Stimulated activated CD4-positive, alpha-beta T cell treated with anti-CD3 and anti-CD28 coated beads, TNF-alpha, amount 100 ng/mL, for 24 hours (primary cell): ENCODE measurements around the gene NIBAN1.
"Not testable (repeated sequence)": the region's sequence is repeated elsewhere in the genome, so short reads cannot be mapped to it uniquely, and the experiment has no call there.

Experiments used
- DNase-seq, 3 experiments: peaks; one replicate each; pipeline ENCODE4 v3.0.0-alpha.2; 2020; ENCODE audit warnings: low read depth in 3 of 3

NIBAN1 gene

DNA sequence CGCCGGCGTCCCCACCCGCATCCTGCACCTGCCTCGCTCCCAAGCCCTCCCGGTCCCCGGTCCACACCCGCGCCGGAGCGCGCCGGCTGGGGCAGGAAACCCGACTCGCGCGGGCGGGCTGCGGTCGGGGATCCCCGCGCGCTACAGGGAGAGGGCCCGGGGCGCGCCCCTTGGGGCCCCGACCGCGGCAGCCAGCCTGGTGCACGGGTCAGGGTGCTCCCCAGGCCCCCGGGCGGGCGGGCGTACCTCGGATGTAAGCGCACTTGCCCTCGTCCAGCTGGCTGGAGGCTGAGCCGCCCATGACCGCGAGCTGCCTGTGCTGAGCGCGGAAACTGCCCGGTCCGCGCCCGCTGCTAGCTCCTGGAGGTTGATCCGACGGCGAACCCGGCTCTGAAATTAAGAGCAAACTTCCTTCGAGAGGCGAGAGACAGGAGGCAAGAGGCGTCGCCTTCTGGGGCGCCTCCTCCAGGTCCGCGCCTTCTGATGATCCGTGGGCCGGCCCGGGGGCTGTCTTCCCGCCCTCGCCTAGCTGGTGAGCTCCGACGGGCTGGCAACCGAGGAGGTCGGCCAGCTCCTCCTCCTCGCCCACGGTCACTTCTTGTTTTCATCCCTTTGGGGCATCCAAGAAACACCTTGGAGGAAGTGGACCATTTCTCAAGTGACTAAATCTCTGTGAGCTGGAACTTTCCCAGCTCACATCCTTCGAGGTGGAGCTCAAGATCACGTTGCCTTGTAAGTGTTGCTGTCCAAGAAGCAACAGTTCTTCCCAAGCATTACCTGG is at the start of gene NIBAN1:
NIBAN1 (minus strand) TSS at position 453 of the 781 bp plus-strand sequence; CDS start at position 301, 152 bp downstream.
- DNase-seq = peak; percentile 36 to 62 (median 38)

DNA sequence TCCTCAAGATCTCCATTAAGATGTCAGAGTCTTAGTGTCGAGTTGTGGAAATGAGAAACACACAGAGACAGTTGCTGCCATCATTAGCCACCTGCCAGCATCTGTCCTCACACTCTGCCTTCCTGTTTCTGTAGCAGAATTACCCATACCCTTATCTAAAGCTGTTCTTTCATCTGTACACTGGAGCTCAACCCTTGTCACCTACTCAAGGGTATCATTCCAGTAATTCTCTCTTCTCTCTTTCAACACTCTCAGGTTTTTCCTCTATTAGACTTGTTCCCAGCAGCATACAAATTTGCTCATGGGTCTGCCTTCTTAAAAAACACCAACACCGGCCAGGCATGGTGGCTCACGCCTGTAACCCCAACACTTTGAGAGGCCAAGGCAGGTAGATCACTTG is 43.7 kb upstream of the NIBAN1 start:
- no peak for DNase-seq

DNA sequence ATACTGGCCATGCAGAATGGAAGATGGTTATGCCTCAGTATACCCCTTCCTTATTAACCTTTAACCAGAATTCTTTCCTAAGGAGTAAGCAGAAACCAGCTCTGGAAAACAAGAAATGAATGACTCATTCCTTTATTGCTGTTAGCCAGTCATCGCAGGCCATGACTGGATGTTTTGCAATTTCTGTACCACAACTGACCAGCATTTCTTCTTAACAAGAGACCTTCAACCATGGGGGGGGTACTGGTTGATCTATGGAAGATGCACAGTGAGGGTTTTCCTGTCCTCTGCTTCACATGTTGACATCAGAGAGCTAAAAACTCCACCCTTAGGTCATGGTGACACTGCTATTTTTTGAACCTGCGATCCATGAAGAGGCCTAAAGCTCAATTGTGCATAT is 43.0 kb upstream of the NIBAN1 start:
- DNase-seq = no peak

DNA sequence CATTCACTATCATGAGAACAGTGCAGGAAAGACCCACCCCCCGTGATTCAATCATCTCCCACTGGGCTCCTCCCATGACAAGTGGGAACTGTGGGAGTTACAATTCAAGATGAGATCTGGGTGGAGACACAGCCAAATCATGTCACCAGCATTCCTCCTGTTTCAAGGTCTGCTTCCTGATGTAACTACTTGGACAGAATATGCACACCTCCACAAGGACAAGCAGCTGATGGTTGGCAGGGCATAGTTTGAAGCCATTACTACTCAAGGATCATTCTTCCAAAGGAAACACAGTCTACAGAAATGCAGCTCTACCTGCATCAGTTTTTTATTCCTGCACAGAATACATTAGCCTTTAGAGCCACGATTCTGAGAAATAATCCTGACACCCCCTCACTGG is 42.6 kb upstream of the NIBAN1 start:
- no peak for DNase-seq

- no peak for DNase-seq
Observed at GRCh38 chr1:185015631-185016030, 41.3 kb upstream of the NIBAN1 start.

DNA sequence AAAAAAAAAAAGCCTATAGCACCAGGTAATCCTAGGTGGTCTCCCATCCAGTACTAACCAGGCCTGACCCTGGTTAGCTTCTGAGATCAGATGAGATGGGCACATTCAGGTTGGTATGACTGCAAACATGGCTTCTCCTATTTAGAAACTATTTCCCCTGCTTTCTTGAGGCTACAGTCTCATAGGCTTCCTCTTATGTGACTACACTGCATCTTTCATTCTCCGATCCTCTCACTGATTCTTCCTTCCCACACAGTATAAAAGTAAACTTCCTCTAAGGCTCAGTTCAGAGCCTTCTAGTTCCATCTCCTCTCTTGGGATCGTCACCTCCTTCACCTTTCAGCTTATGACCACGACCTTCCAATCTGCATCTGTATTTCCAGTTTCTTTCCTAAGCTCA is 40.6 kb upstream of the NIBAN1 start:
- DNase-seq = no peak

DNA sequence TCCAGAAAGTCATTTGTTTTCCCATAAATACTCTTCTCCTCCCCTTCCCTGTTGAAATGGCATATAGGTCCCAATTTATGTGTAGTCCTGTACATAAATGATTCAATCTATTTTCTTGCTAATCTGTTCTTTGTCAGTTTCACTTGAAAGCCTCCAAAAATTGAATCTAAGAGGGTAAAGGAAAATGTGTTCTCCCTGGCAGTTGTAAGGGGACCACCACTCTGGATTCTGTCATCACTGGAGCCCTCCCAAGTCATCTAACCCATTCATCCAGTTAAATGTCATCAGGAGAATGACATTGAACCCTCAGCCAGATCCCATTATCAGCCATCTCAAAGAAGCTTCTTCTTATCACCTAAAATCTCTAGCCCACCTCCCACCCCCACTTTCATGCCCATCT is 36.1 kb upstream of the NIBAN1 start:
- DNase-seq = no peak

GRCh38 chr1:185008838-185009237 is 34.5 kb upstream of the NIBAN1 start:
- DNase-seq = no peak

- DNase-seq = not testable (repeated sequence)
Observed at GRCh38 chr1:185001312-185001880, 27.1 kb upstream of the NIBAN1 start.

- DNase-seq = not testable (repeated sequence)
Observed at GRCh38 chr1:184999974-185000373, 25.7 kb upstream of the NIBAN1 start.

- DNase-seq = no peak
Observed at GRCh38 chr1:184994301-184994700, 20.0 kb upstream of the NIBAN1 start.

GRCh38 chr1:184992271-184992670 is 18.0 kb upstream of the NIBAN1 start:
- no peak for DNase-seq

DNA sequence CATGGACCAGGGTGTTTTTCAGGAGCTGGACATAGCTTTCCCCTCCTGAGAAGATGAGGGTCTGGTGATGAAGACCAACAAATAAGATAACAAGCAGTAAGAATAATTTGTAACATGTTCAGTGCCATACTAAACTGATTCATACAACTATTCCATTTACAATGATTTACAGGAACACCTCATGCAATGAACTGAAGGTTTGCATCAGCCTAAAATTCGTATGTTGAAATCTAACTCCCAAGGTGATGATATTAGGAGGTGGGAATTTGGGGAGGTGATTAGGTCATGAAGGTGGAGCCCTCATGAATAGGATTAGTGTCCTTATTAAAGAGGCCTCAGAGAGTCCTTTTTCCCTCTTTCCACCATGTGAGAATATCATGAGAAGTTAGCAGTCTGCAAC is 15.9 kb upstream of the NIBAN1 start:
- no peak for DNase-seq

DNA sequence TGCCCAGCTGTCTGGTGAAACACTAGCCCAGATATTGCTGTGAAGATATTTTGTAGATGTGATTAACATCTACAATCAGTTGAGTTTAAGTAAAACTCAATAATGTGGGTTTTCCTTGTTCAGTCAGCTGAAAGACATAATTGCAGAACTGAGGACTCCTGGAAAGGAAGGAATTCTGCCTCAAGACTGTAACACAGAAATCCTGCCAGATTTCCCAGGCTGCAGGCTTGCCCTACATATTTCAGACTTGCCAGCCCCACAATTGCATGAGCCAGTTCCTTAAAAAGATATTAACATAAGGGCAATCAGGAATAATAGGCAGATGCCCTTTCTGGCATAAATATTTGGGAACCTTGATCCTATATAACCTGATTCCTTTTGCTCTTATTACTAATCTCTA is 14.2 kb upstream of the NIBAN1 start:
- DNase-seq = no peak

- DNase-seq = no peak
Observed at GRCh38 chr1:184987696-184988095, 13.4 kb upstream of the NIBAN1 start.

DNA sequence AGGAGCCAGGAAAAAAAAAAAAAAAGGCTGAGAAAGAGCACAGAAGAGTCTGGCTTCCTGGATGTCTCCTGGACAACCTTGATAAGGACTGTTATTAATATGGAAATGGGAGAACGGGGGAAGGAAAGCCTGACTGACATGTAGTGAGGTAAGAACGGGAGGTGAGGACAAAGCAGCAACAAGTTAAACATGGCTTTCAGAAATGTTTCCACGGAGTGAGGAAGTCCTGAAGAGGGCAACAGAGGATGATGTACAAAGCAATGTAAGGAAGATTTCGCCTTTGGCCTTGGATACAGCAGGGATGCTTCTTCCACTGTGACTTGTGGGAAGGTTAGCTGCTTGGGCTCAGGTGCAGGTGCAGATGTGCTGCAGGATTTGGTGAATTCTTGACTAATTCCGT is 11.9 kb upstream of the NIBAN1 start:
- DNase-seq = no peak

GRCh38 chr1:184982002-184982954 is 8.0 kb upstream of the NIBAN1 start:
- peak; percentile 60 to 67 (median 63) for DNase-seq

DNA sequence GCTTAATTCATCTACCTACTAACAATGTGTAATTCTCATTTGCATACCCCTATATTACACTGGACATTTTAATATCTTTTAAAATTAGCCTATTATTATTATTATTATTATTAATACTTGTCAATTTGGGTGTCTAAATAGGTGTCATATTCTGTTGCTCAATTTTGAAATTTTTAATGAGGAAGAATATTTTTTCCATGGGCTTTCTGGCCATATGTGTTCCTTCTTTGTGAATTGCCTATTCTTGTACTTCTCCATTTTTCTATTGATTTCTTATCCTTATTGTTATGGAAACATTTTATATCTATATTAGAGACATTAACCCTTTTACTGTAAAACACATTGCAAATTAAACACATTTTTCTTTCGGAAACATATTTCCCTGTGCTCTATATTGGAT is 6.4 kb upstream of the NIBAN1 start:
- DNase-seq = no peak

DNA sequence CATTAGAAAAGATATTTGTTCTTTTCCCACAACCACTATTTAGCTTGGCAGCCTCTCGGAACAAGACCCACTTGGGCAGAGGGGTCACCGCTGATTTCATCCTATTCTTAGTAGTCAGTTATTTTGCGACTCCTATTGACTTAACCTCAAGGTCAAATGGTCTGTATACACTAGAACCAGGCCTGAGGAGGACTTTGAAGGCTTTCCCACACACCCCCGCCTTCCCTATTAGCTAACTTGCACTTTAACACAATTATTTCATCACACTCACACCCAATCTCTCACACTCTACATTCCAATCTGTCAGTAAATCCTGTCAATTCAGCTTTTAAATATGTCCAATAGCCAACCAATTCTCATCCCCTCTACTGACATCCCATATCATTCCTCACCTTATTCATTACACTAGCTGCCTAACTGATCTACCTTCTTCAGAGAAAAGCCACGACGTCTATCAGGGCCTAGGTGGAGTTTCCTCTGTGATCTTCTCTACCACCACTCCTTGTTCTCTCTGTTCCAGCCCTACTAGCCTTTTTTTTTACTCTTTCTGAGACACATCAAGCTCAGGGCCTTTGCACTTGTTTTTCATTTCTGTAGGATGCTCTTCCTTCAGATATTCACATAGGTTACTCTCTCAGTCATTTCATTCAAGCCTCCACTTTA is 1.0 kb upstream of the NIBAN1 start:
- no peak for DNase-seq

GRCh38 chr1:184974837-184975115 is 468 bp upstream of the NIBAN1 start:
- no peak for DNase-seq

- DNase-seq = peak; percentile 25 to 68 (median 31)
Observed at GRCh38 chr1:184973272-184974055, 844 bp downstream of the NIBAN1 start.
